Neural cell (in vitro differentiated cells): ENCODE results near the gene MPPED2.

Experiments
- CTCF ChIP-seq: fragments of 450-650 bp; IDR thresholded peaks from 2 replicates; pipeline ENCODE4 v1.5.1; 2014; ENCODE audit warnings: antibody characterized with exemption, mild to moderate bottlenecking, moderate library complexity; ENCODE audit not compliant: poor library complexity, severe bottlenecking
- EZH2 ChIP-seq: fragments of 200-600, 300-800 bp; shearing (Covaris generic), sonication (generic); IDR thresholded peaks from 2 replicates; pipeline ENCODE4 v1.6.1; 2014; ENCODE audit warnings: antibody characterized with exemption, low read length, borderline replicate concordance, mild to moderate bottlenecking; ENCODE audit not compliant: insufficient read depth, poor library complexity, severe bottlenecking
- RAD21 ChIP-seq: fragments of 450-650 bp; conservative IDR thresholded peaks from 2 replicates; pipeline ENCODE4 v1.6.1; 2014; ENCODE audit warnings: antibody characterized with exemption, mild to moderate bottlenecking, moderate library complexity

DNA sequence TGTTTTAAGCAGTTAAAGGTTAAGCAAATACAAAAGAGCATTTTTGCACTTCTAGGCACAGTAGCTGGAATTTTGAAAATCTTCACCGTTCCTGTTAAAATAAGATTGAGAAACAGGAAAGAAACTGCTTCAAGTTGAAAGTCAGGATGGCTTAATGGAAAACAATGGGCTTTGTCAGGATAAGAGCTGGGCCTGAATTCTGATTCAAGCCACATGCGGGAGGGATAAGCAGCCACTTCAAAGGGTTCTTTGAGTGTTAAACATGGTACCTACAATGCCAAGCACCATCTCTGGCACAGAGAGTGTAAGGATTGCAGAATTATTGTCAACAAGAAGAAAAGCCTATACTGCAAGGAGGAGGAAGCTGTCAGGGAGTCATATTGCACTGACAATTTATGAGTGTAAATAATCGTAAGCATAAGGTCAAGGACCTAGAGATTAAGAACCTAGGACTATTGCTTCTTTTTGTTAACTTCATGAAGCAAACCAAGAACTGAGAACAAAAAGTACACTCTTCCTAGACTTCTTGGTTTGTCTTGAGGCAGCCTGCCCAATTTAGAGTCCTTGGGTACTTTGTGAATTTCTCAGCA lies 32.5 kb downstream of the MPPED2 start:
- TF ChIP-seq EZH2 (no peak), CTCF (no peak), RAD21 (no peak)
